Vagina (tissue), 2 donors: ENCODE results near the gene INTS6.

Experiments used
- CTCF ChIP-seq, 3 experiments: fragments of 450-650 bp in 2 of 3; fragments of 200-600 bp in 1 of 3; sonication (generic) in 1 of 3; IDR thresholded peaks; one replicate each; pipeline ENCODE4 v1.5.1; 2017 to 2019; ENCODE audit warnings: antibody characterized with exemption in 3 of 3, mild to moderate bottlenecking in 2 of 3, moderate library complexity in 2 of 3
- POLR2A ChIP-seq, 2 donors: fragments of 450-650 bp; IDR thresholded peaks; one replicate each; pipeline ENCODE4 v1.6.1; 2017; ENCODE audit warnings: antibody characterized with exemption in 2 of 2, mild to moderate bottlenecking in 2 of 2, moderate library complexity in 2 of 2

- TF ChIP-seq CTCF (IDR thresholded peaks at IDR 0.05) (no peak), POLR2A (IDR thresholded peaks at IDR 0.05) (no peak)
Measured at GRCh38 chr13:51469790-51470189, 17.0 kb upstream of the INTS6 start.
